ENCODE results near the gene DMXL1.

DMXL1 gene

GRCh38 chr5:119058979-119059529 lies 11.8 kb upstream of the DMXL1 start:
- no peaks in the 10 kb centered on the region for H3K36me3 ChIP-seq (ENCODE audit: insufficient read depth)
- H3K27me3 ChIP-seq (ENCODE audit: insufficient read depth, low read depth) = no peaks in the 10 kb centered on the region
- TF ChIP-seq, protein P1, sequence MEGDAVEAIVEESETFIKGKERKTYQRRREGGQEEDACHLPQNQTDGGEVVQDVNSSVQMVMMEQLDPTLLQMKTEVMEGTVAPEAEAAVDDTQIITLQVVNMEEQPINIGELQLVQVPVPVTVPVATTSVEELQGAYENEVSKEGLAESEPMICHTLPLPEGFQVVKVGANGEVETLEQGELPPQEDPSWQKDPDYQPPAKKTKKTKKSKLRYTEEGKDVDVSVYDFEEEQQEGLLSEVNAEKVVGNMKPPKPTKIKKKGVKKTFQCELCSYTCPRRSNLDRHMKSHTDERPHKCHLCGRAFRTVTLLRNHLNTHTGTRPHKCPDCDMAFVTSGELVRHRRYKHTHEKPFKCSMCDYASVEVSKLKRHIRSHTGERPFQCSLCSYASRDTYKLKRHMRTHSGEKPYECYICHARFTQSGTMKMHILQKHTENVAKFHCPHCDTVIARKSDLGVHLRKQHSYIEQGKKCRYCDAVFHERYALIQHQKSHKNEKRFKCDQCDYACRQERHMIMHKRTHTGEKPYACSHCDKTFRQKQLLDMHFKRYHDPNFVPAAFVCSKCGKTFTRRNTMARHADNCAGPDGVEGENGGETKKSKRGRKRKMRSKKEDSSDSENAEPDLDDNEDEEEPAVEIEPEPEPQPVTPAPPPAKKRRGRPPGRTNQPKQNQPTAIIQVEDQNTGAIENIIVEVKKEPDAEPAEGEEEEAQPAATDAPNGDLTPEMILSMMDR (conservative IDR thresholded peaks at IDR 0.05; ENCODE audit: low read depth, low read length) = no peak
- H4K20me1 ChIP-seq (ENCODE audit: insufficient read depth) = no peaks in the 10 kb centered on the region
- H3K4me3 ChIP-seq (IDR thresholded peaks at IDR 0.05; ENCODE audit: insufficient read depth, low read depth, low read length) = no peak overlapping the region
- no peak overlapping the region for H3K27ac ChIP-seq
- no peak overlapping the region for H3K4me2 ChIP-seq
- H3K4me1 ChIP-seq (ENCODE audit: low read depth, poor library complexity, severe bottlenecking) = no peaks in the 10 kb centered on the region
- no peak overlapping the region for H2AFZ ChIP-seq (ENCODE audit: low read depth)
- no peak overlapping the region for H3K9ac ChIP-seq
- H3K79me2 ChIP-seq (ENCODE audit: insufficient read depth, low read depth) = no peaks in the 10 kb centered on the region

GRCh38 chr5:119059740-119060255 lies 11.1 kb upstream of the DMXL1 start:
- no peaks in the 10 kb centered on the region for H3K36me3 ChIP-seq (ENCODE audit: insufficient read depth)
- no peak overlapping the region for H2AFZ ChIP-seq (ENCODE audit: low read depth)
- no peaks in the 10 kb centered on the region for H3K4me1 ChIP-seq (ENCODE audit: low read depth, poor library complexity, severe bottlenecking)
- H3K27ac ChIP-seq = no peak overlapping the region
- H3K4me3 ChIP-seq (IDR thresholded peaks at IDR 0.05; ENCODE audit: insufficient read depth, low read depth, low read length) = no peak overlapping the region
- H3K27me3 ChIP-seq (ENCODE audit: insufficient read depth, low read depth) = no peaks in the 10 kb centered on the region
- H3K79me2 ChIP-seq (ENCODE audit: insufficient read depth, low read depth) = no peaks in the 10 kb centered on the region
- H3K9ac ChIP-seq = no peak overlapping the region
- TF ChIP-seq, protein P1 (conservative IDR thresholded peaks at IDR 0.05; ENCODE audit: low read depth, low read length) = no peak
- no peaks in the 10 kb centered on the region for H4K20me1 ChIP-seq (ENCODE audit: insufficient read depth)
- no peak overlapping the region for H3K4me2 ChIP-seq

DNA sequence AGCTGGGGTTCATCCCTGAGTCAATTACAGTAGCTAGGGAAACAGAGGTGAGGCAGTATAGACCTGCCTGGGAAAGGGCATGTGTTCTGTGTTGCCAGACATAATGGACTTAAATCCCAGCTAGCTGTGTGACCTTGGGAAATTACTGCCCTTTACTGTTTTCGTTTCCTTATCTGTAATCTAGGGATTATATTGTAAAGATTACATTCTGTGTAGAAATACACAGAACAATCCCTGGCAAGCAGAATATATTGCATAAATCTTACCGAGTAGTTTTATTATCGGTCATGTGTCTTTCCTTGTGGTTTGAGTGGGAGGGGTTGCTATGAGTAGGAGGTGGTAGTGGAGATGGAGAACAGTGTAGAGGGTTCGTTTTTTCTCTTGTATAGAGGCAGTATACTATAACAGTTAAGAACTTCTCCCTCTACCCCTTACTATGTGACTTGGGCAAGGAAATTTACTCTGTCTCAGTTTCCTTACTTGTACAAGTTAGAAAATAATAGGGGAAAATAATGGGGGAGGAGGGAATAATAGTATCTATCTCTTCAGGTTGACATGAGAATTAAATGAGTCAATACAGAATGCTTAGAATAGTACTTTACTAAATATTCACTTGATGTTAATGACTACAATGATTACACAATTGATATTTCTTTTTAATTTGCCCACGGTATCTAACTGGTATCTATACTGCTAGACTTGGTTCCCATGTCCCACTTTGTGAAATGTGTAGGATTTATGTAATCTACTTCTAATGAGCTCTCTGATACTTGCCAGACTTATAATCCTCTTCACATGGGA lies 7.1 kb upstream of the DMXL1 start:
- Histone ChIP-seq H3K79me2 (ENCODE audit: insufficient read depth, low read depth) (no peaks in the 10 kb centered on the region), H3K4me1 (ENCODE audit: low read depth, poor library complexity, severe bottlenecking) (no peaks in the 10 kb centered on the region), H3K9ac (no peak overlapping the region), H3K27me3 (ENCODE audit: insufficient read depth, low read depth) (no peaks in the 10 kb centered on the region), H4K20me1 (ENCODE audit: insufficient read depth) (no peaks in the 10 kb centered on the region), H3K4me2 (no peak overlapping the region), H3K4me3 (IDR thresholded peaks at IDR 0.05; ENCODE audit: insufficient read depth, low read depth, low read length) (no peak overlapping the region), H3K27ac (no peak overlapping the region), H2AFZ (ENCODE audit: low read depth) (no peak overlapping the region), H3K36me3 (ENCODE audit: insufficient read depth) (no peaks in the 10 kb centered on the region)
- TF ChIP-seq, protein P1 (conservative IDR thresholded peaks at IDR 0.05; ENCODE audit: low read depth, low read length) = no peak

GRCh38 chr5:119067450-119067849 lies 3.4 kb upstream of the DMXL1 start:
- Histone ChIP-seq H3K4me3 (IDR thresholded peaks at IDR 0.05; ENCODE audit: insufficient read depth, low read depth, low read length) (no peak overlapping the region), H3K79me2 (ENCODE audit: insufficient read depth, low read depth) (peaks cover 9% of the 10 kb centered on the region; the same call in 1 of the 2 replicates), H3K9ac (no peak overlapping the region), H4K20me1 (ENCODE audit: insufficient read depth) (no peaks in the 10 kb centered on the region), H3K27ac (no peak overlapping the region), H3K4me1 (ENCODE audit: low read depth, poor library complexity, severe bottlenecking) (peaks cover 10% of the 10 kb centered on the region), H3K4me2 (no peak overlapping the region), H3K27me3 (ENCODE audit: insufficient read depth, low read depth) (no peaks in the 10 kb centered on the region), H2AFZ (ENCODE audit: low read depth) (no peak overlapping the region), H3K36me3 (ENCODE audit: insufficient read depth) (no peaks in the 10 kb centered on the region)
- TF ChIP-seq, protein P1 (conservative IDR thresholded peaks at IDR 0.05; ENCODE audit: low read depth, low read length) = no peak

Measured in KMS-11 (cell line).